Measurements from ENCODE around the gene XRCC5. TPM values are rescaled to one million over a fixed set of nuclear protein-coding genes. Genes with fewer than 3 reads are reported as not detected.
"Not testable (repeated sequence)": the region's sequence is repeated elsewhere in the genome, so short reads cannot be mapped to it uniquely, and the experiment has no call there.

XRCC5 gene
- total RNA-seq, result 334 and 413 TPM in 2 replicates

- peak; percentile 92 for DNase-seq (ENCODE audit: low read depth)
Observed at GRCh38 chr2:216108967-216109921, at the start of gene XRCC5. Gene XRCC5 (plus strand): TSS chr2:216109348. CDS start chr2:216109437, 89 bp downstream.

GRCh38 chr2:216064014-216064630 is 45.0 kb upstream of the XRCC5 start:
- DNase-seq (ENCODE audit: low read depth), result peak; percentile 47

- DNase-seq (ENCODE audit: low read depth), result no peak
Observed at GRCh38 chr2:216064665-216065064, 44.5 kb upstream of the XRCC5 start.

GRCh38 chr2:216066230-216066629 is 42.9 kb upstream of the XRCC5 start:
- peak; percentile 66 for DNase-seq (ENCODE audit: low read depth)

- DNase-seq (ENCODE audit: low read depth), result no peak
Observed at GRCh38 chr2:216069028-216069427, 40.1 kb upstream of the XRCC5 start.

GRCh38 chr2:216070195-216070594 is 39.0 kb upstream of the XRCC5 start:
- no peak for DNase-seq (ENCODE audit: low read depth)

GRCh38 chr2:216071111-216071851 is 37.9 kb upstream of the XRCC5 start:
- DNase-seq (ENCODE audit: low read depth), result no peak

GRCh38 chr2:216072473-216072872 is 36.7 kb upstream of the XRCC5 start:
- DNase-seq (ENCODE audit: low read depth), result no peak

- DNase-seq (ENCODE audit: low read depth), result no peak
Observed at GRCh38 chr2:216073773-216074172, 35.4 kb upstream of the XRCC5 start.

GRCh38 chr2:216074380-216074779 is 34.8 kb upstream of the XRCC5 start:
- DNase-seq (ENCODE audit: low read depth), result no peak

- DNase-seq (ENCODE audit: low read depth), result no peak
Observed at GRCh38 chr2:216074794-216075193, 34.4 kb upstream of the XRCC5 start.

GRCh38 chr2:216075510-216076485 is 33.4 kb upstream of the XRCC5 start:
- peak; percentile 39 for DNase-seq (ENCODE audit: low read depth)

- no peak for DNase-seq (ENCODE audit: low read depth)
Observed at GRCh38 chr2:216078776-216079175, 30.4 kb upstream of the XRCC5 start.

GRCh38 chr2:216080048-216080447 is 29.1 kb upstream of the XRCC5 start:
- DNase-seq (ENCODE audit: low read depth), result not testable (repeated sequence)

- DNase-seq (ENCODE audit: low read depth), result no peak
Observed at GRCh38 chr2:216081012-216081411, 28.1 kb upstream of the XRCC5 start.

- DNase-seq (ENCODE audit: low read depth), result no peak
Observed at GRCh38 chr2:216081487-216082116, 27.5 kb upstream of the XRCC5 start, which contains the start of the genes PECR and TMEM169. Gene PECR (minus strand): TSS chr2:216081809. CDS start chr2:216081741, 68 bp downstream. Gene TMEM169 (plus strand): TSS chr2:216081919. CDS start chr2:216095964, 14,045 bp downstream.

GRCh38 chr2:216082117-216082711 is 26.9 kb upstream of the XRCC5 start:
- DNase-seq (ENCODE audit: low read depth), result no peak

GRCh38 chr2:216082805-216083204 is 26.3 kb upstream of the XRCC5 start:
- peak; percentile 51 for DNase-seq (ENCODE audit: low read depth)

GRCh38 chr2:216083464-216084281 is 25.5 kb upstream of the XRCC5 start:
- peak; percentile 97 for DNase-seq (ENCODE audit: low read depth)

All from renal cortical epithelial cell (primary cell).